Urinary bladder (tissue), 4 donors: ENCODE results near the gene C1QTNF9B. TPM values are rescaled to one million over a fixed set of nuclear protein-coding genes. Genes with fewer than 3 reads are reported as not detected.
A peak's percentile ranks its signal among the peaks of the same experiment; 100 is the strongest.
"Not testable (repeated sequence)": the region's sequence is repeated elsewhere in the genome, so short reads cannot be mapped to it uniquely, and the experiment has no call there.

Experiments used
- DNase-seq: peaks from one replicate; pipeline ENCODE4 v3.0.0-alpha.2; 2015; ENCODE audit errors: extremely low spot score
- H3K27ac ChIP-seq: one replicate; pipeline ENCODE4 v1.5.1; 2013; ENCODE audit warnings: low read depth, mild to moderate bottlenecking, moderate library complexity
- H3K36me3 ChIP-seq: one replicate; pipeline ENCODE4 v1.6.1; 2013; ENCODE audit warnings: mild to moderate bottlenecking, moderate library complexity; ENCODE audit not compliant: insufficient read depth
- H3K4me1 ChIP-seq: one replicate; pipeline ENCODE4 v1.6.1; 2013; ENCODE audit warnings: mild to moderate bottlenecking, moderate library complexity; ENCODE audit not compliant: insufficient read depth
- H3K4me3 ChIP-seq: one replicate; pipeline ENCODE4 v1.5.1; 2013; ENCODE audit warnings: low read depth, low read length
- WGBS: extraction: QIAGEN DNeasy Blood & Tissue Kit; methylation state at CpG from one replicate; pipeline ENCODE4 v1.1.7; 2013; 5-methylcytosine and 5-hydroxymethylcytosine counted together
- polyA plus RNA-seq: library from polyadenylated mRNA; stranded (reverse); fragments of 200-250 nt; gene quantifications from one replicate; pipeline ENCODE4 v1.2.3, GENCODE V29; 2013
- total RNA-seq: library from RNA; depleted of rRNA; stranded (reverse); fragments of >200 nt; gene quantifications from one replicate; pipeline ENCODE4 v1.2.3, GENCODE V29; 2014
- donor health status: healthy with polysubstance abuse.
- donor health status: healthy.

Gene C1QTNF9B
- total and polyA plus RNA-seq, 2 donors = 0.49 to 0.58 TPM

DNA sequence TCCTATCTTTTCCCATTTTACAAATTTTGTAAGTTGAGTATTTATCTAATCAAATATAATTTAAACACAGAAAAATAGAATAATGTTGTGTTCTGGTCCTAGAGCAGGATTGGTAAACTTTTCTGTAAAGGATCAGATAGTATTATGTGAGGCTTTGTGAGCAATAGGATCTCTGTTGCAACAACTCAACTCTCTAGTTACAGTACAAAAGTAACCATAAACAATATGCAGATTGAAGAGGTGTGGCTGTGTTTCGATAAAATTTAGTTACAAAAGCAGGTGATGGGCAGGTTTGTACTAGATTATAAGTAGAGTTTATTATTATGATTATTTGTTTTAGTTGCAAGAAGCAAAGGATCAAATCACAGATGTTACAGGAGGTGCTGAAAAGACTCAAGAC lies 15.2 kb upstream of the C1QTNF9B start:
- 49% methylated on average over 1 of the region's 1 CpG for whole genome bisulfite sequencing
- H3K36me3 ChIP-seq = peaks cover 1% of the 10 kb centered on the region
- H3K4me3 ChIP-seq = no peak overlapping the region
- no peaks in the 10 kb centered on the region for H3K4me1 ChIP-seq
- no peak overlapping the region for H3K27ac ChIP-seq
- DNase-seq = no peak

DNA sequence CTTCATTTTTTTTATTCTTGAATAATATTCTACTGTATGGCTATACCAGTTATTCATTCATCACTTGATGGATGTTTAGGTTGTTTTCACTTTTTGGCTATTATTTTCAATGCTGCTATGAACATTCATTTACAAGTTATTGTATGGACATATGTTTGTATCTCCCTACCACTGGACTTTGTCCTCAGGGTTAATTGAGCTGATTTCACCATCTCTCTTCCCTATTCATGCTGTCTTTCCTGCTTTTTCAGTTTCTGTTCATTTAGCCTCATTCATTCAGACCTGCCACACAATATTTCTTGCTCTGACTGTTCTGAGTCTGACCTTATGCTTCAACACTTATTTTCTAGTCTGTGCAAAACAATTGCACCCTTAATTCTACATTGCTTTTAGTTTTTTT lies 12.3 kb upstream of the C1QTNF9B start:
- Histone ChIP-seq H3K36me3 (peaks cover under 1% of the 10 kb centered on the region), H3K4me1 (no peaks in the 10 kb centered on the region), H3K27ac (no peak overlapping the region), H3K4me3 (no peak overlapping the region)
- no peak for DNase-seq

GRCh38 chr13:23905766-23906165 lies 8.5 kb upstream of the C1QTNF9B start:
- Histone ChIP-seq H3K4me3 (no peak overlapping the region), H3K27ac (no peak overlapping the region), H3K36me3 (no peaks in the 10 kb centered on the region), H3K4me1 (peaks cover 1% of the 10 kb centered on the region)
- no peak for DNase-seq
- WGBS = 85% methylated on average over 2 of the region's 2 CpGs

GRCh38 chr13:23903906-23904280 lies 6.6 kb upstream of the C1QTNF9B start:
- DNase-seq = no peak
- no peak overlapping the region for H3K4me3 ChIP-seq
- no peaks in the 10 kb centered on the region for H3K36me3 ChIP-seq
- no peak overlapping the region for H3K27ac ChIP-seq
- peaks cover 1% of the 10 kb centered on the region for H3K4me1 ChIP-seq
- WGBS = 57% methylated on average over 16 of the region's 16 CpGs

DNA sequence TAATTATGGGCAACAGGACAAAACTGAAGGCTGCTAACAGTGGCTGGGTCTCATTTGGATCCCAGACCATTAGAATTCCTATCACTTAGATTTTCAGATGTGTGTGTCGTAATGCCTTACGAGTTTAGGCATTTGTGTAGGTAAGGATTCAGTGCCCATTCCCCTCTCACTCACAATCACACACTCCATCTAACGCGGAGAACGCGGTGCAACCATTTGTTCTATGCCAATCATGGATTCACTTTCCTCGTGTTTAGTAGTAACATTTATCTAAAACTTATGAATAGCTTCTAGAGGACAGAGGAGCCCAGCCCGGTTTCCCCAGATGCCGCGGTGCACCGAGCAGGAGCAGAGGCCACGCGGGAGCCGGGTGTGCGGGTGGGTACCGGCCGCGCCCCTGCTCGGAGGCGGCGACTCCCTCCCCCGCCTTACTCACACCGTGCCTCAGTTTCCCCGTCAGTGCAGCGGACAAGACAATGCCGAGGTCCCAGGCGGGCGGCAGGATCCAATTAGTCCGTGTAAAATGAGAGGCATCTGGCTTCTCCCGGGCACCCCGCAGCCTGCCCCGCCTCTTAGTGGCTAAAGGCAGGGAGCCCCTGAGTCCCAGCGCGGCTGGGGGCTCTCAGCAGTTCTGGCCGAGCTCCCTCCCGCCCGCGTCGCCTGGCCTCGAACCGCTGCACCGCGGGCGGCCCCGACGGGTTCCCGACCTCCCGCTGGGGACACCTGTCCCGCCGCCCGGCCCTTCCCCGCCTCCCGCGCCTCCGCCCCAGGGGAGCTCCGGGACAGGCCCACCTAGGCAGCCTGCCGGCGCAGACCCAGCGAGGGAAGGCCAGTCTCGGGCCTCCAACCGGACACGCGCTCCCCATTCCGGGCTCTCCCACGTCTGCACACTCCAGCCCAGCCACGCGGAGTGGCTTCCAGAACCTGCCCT lies 5.9 kb upstream of the C1QTNF9B start:
- Histone ChIP-seq H3K36me3 (no peaks in the 10 kb centered on the region), H3K4me3 (peak overlapping the region; percentile 11), H3K4me1 (peaks cover 1% of the 10 kb centered on the region), H3K27ac (no peak overlapping the region)
- no peak for DNase-seq
- 11% methylated on average over 67 of the region's 67 CpGs for WGBS

GRCh38 chr13:23901365-23901764 lies 4.1 kb upstream of the C1QTNF9B start:
- 87% methylated on average over 4 of the region's 4 CpGs for WGBS
- H3K4me1 ChIP-seq = peaks cover 1% of the 10 kb centered on the region
- no peak overlapping the region for H3K4me3 ChIP-seq
- DNase-seq = no peak
- no peaks in the 10 kb centered on the region for H3K36me3 ChIP-seq
- no peak overlapping the region for H3K27ac ChIP-seq

- peak; percentile 74 for DNase-seq
Measured at GRCh38 chr13:23899555-23899954, 2.3 kb upstream of the C1QTNF9B start.

DNA sequence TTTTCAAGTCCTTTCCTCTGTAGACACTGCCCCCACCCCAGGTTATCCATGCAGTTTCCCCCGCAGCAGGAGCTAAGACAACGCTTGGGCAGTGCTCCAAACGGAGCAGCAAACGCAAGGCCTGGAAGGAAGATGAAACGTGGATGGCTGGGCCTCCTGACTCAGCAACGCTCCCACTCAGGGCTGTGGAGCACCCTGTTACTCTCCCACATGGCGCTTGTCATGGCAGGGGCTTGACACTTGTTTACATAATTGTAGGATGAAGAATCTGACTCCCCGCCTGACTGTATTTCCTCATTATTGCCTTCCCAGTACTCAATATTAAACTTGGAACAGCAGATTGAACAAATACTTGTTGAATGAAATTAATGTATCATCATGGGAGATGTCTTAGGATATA lies 799 bp upstream of the C1QTNF9B start:
- H3K27ac ChIP-seq = no peak overlapping the region
- H3K4me3 ChIP-seq = no peak overlapping the region
- 28% methylated on average over 8 of the region's 8 CpGs for WGBS
- H3K4me1 ChIP-seq = peaks cover under 1% of the 10 kb centered on the region
- DNase-seq = no peak
- no peaks in the 10 kb centered on the region for H3K36me3 ChIP-seq

More at GRCh38 chr13:23899555-23899954, 2.3 kb upstream of the C1QTNF9B start:
- Histone ChIP-seq H3K27ac (no peak overlapping the region), H3K4me3 (no peak overlapping the region), H3K36me3 (no peaks in the 10 kb centered on the region), H3K4me1 (peaks cover 1% of the 10 kb centered on the region)
- WGBS = 15% methylated on average over 4 of the region's 4 CpGs

- DNase-seq, H3K4me1 ChIP-seq, H3K4me3 ChIP-seq, H3K27ac ChIP-seq, H3K36me3 ChIP-seq: not testable (repeated sequence)
- 84% methylated on average over 11 of the region's 12 CpGs for WGBS
Measured at GRCh38 chr13:23894746-23895145, 2.6 kb downstream of the C1QTNF9B start.

GRCh38 chr13:23893791-23894190 lies 3.5 kb downstream of the C1QTNF9B start:
- not testable (repeated sequence) for DNase-seq, H3K27ac ChIP-seq, H3K36me3 ChIP-seq, H3K4me1 ChIP-seq, H3K4me3 ChIP-seq
- 75% methylated on average over 1 of the region's 4 CpGs for WGBS

DNA sequence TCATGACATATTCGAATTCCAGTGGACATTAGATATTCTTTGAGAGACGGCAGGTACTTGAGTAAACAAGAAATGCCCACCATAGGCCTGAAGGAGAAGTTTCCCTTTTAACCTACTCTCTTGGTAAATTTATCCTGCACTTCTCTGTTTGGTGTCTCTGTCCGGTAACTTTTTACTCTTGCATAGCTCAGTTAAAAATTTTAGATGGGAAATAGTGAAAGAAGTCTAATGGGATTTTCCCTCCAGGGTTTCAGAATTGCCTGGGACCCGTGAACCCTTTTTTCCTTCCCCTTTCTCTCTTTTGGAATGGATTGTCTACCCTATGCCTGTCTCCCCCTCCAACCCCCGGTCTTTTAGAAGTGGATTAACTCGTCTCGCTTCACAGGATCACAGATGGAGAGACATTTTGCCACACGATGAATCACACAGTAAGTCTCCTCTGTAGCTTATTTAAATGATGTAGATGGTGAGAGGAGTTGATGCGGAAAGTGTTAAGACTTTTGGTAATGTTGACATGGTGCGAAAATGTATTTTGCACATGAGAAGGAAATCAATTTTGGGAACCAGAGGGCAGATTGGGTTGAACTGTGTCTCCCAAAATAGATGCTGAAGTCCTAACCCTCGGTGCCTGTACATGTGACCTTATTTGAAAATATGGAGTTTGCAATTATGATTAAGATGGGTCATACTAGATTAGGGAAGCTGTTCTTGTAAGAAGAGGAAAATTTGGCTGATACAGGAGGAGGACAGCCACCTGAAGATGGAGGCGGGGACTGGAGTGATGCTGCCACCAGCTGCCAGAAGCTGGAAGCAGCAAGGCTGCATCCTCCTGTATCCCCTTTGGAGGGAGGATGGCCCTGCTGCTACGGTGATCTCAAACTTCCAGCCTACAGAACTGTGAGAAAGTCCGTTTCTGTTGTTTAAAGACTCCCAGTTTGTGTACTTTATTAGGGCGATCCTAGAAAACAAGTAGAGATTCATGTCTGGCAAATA lies 7.4 kb downstream of the C1QTNF9B start:
- DNase-seq = no peak
- H3K4me3 ChIP-seq = peak overlapping the region; percentile 85
- WGBS = 31% methylated on average over 15 of the region's 15 CpGs
- H3K4me1 ChIP-seq = no peaks in the 10 kb centered on the region
- peak overlapping the region; percentile 23 for H3K27ac ChIP-seq
- no peaks in the 10 kb centered on the region for H3K36me3 ChIP-seq

DNA sequence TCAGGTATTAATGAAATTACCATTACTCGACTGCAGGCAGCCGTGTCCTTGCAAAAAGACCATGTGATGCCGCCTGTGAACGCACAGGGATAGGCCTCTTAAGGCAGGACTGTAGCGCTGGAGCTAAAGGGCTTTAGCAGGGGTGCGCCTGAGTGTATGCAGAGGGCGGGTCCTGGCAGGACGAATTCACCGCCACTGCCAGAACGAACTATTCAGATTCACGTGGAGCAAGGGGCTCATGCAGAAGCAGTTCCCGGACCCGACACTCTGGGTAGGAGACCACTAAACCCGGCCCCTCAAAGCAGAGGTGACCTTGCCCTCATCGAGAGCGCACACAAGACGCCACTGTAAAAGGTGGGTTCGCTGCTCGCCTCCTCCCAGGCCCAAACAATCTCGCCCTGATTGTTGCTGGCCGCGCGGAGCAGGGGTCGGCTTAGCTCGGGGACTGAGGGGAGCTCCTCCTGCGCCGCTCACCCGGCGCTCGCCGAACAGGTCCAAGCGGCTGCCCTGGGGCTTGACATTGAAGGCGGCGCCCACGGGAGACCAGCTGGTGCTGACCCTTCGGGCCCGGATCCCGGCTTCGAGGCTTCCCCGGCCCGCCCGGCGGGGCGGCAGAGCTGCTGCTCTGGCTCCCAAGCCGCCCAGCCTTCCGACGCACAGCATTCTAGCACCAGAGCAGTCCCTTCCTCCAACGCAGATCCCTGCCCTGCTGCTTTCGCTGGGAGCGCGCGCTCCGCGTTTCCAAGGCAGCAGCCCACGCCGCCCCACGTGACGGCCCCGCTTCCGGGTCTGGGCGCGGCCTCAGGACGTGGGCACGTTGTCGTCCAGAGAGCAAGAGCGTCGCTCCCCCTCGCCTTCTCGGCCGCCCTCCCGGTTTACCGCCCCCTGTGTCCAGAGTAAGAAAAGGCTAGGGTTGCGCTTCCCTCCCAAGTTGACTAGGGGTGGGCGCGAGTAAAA lies 8.4 kb downstream of the C1QTNF9B start, which contains the start of gene MIPEP:
Gene MIPEP, minus strand, starts transcription at position 743 of the 957 bp plus-strand sequence. Its CDS starts 80 bp downstream, at position 663.
- peak; percentile 91 for DNase-seq
- under 1% methylated on average over 75 of the region's 75 CpGs for WGBS
- Histone ChIP-seq H3K27ac (peak within 1 kb of the TSS; percentile 49), H3K36me3 (no peaks in the 10 kb centered on the region), H3K4me1 (no peaks in the 10 kb centered on the region), H3K4me3 (peak within 1 kb of the TSS; percentile 85)

DNA sequence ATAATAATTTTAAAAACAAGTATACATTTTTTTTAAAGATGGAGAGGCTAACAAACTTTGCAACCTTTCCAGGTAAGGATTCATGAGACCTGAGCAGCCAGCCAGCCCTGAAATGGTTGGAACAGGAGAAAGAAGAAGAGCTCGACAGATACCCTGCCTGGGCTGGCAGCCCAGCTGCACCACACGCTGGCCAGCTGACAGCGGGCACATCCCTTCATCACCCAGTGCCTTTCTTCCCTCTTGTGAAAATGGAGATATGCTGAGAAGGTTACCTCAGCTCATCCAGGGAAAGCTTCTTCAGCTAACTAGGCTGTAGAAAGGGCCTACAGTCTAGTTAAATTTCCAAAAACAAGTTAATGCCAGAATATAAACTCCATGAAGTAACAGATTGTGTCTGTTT lies 12.9 kb downstream of the C1QTNF9B start:
- H3K4me1 ChIP-seq, H3K4me3 ChIP-seq, H3K36me3 ChIP-seq, H3K27ac ChIP-seq, DNase-seq: not testable (repeated sequence)
- 94% methylated on average over 3 of the region's 3 CpGs for WGBS
